HFFc6 (cell line): ENCODE measurements around the gene CCDC60. TPM values are rescaled to one million over a fixed set of nuclear protein-coding genes. Genes with fewer than 3 reads are reported as not detected.
"Not testable (repeated sequence)": the region's sequence is repeated elsewhere in the genome, so short reads cannot be mapped to it uniquely, and the experiment has no call there.

Source experiments
- DNase-seq: peaks from one replicate; pipeline ENCODE4 v3.0.0-alpha.2; 2018
- H3K27ac Mint-ChIP-seq: 2 replicates; pipeline ENCODE4 v1.8.0; 2020; ENCODE audit warnings: mild to moderate bottlenecking, mixed read lengths
- H3K27me3 Mint-ChIP-seq: 2 replicates; pipeline ENCODE4 v1.8.0; 2021; ENCODE audit warnings: mild to moderate bottlenecking, moderate library complexity, mixed read lengths; ENCODE audit not compliant: insufficient read depth
- H3K36me3 Mint-ChIP-seq: 2 replicates; pipeline ENCODE4 v1.8.0; 2021; ENCODE audit warnings: low read depth, mixed read lengths
- H3K4me1 Mint-ChIP-seq: 2 replicates; pipeline ENCODE4 v1.8.0; 2020; ENCODE audit warnings: low read depth, mixed read lengths
- H3K4me3 Mint-ChIP-seq: 2 replicates; pipeline ENCODE4 v1.8.0; 2020; ENCODE audit warnings: mild to moderate bottlenecking, moderate library complexity, mixed read lengths
- H3K9me3 Mint-ChIP-seq: 2 replicates; pipeline ENCODE4 v1.8.0; 2020; ENCODE audit warnings: mild to moderate bottlenecking, mixed read lengths
- total RNA-seq, 6 experiments: library from RNA; stranded (reverse); fragmentation: NEBNext Ultra II Directional; extraction: Animal tissue kit (Norgen Biotek cat#: 25700); gene quantifications; 2 replicates in 1 of 6; 3 replicates in 5 of 6; pipeline ENCODE4 v1.2.3, GENCODE V29; 2021
- TF ChIP-seq, protein P1 (sequence below): fragments of 200-600 bp; sonication (generic); IDR thresholded peaks from 2 replicates; pipeline ENCODE4 v1.5.0; 2021; ENCODE audit warnings: antibody characterized with exemption, mild to moderate bottlenecking

Gene CCDC60
- total RNA-seq, 6 experiments from 2014 or later = not detected

DNA sequence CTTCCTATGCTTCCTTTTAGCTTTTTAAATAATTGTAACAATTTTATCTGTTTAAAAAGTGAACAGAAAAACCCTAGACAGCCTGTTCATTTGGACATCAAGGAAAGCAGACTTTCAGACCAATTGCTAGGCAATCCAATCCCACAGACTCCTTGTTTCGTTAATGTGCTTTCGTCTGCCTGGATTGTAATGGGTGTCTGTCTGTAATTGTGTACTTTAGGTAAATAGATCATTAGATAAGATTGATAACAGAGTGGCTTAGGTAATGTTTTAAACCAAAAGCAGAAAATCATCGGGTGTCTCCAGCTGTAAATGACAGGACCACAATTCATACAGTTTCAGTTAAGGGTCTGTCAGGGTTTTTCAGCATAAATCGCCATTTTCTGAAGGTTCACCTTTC is 19.6 kb downstream of the CCDC60 start:
- Mint-ChIP-seq H3K36me3 (peaks cover 9% of the 10 kb centered on the region), H3K4me3 (no peak overlapping the region), H3K9me3 (peaks cover 63% of the 10 kb centered on the region), H3K27ac (no peak overlapping the region), H3K4me1 (no peaks in the 10 kb centered on the region), H3K27me3 (no peaks in the 10 kb centered on the region)
- TF ChIP-seq, protein P1, sequence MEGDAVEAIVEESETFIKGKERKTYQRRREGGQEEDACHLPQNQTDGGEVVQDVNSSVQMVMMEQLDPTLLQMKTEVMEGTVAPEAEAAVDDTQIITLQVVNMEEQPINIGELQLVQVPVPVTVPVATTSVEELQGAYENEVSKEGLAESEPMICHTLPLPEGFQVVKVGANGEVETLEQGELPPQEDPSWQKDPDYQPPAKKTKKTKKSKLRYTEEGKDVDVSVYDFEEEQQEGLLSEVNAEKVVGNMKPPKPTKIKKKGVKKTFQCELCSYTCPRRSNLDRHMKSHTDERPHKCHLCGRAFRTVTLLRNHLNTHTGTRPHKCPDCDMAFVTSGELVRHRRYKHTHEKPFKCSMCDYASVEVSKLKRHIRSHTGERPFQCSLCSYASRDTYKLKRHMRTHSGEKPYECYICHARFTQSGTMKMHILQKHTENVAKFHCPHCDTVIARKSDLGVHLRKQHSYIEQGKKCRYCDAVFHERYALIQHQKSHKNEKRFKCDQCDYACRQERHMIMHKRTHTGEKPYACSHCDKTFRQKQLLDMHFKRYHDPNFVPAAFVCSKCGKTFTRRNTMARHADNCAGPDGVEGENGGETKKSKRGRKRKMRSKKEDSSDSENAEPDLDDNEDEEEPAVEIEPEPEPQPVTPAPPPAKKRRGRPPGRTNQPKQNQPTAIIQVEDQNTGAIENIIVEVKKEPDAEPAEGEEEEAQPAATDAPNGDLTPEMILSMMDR = no peak
- no peak for DNase-seq

- H3K27me3 Mint-ChIP-seq, H3K27ac Mint-ChIP-seq, H3K4me3 Mint-ChIP-seq, DNase-seq, H3K36me3 Mint-ChIP-seq, H3K4me1 Mint-ChIP-seq: not testable (repeated sequence)
- H3K9me3 Mint-ChIP-seq = peaks cover 55% of the 10 kb centered on the region
Observed at GRCh38 chr12:119360366-119360765, 25.8 kb downstream of the CCDC60 start.

- H3K27ac Mint-ChIP-seq = no peak overlapping the region
- TF ChIP-seq, protein P1 = no peak
- 0 out of 2 replicates have a peak, but pooled peaks cover 4% of the 10 kb centered on the region for H3K36me3 Mint-ChIP-seq
- peaks cover 2% of the 10 kb centered on the region; the same call in 1 of the 2 replicates for H3K27me3 Mint-ChIP-seq
- H3K9me3 Mint-ChIP-seq = peaks cover 50% of the 10 kb centered on the region
- no peak overlapping the region for H3K4me3 Mint-ChIP-seq
- no peaks in the 10 kb centered on the region for H3K4me1 Mint-ChIP-seq
- DNase-seq = no peak
Observed at GRCh38 chr12:119363037-119363436, 28.5 kb downstream of the CCDC60 start.

GRCh38 chr12:119363490-119363889 is 29.0 kb downstream of the CCDC60 start:
- TF ChIP-seq, protein P1 = no peak
- no peak for DNase-seq
- H3K4me3 Mint-ChIP-seq = no peak overlapping the region
- H3K4me1 Mint-ChIP-seq = no peaks in the 10 kb centered on the region
- H3K9me3 Mint-ChIP-seq = peaks cover 47% of the 10 kb centered on the region
- peaks cover 2% of the 10 kb centered on the region; the same call in 1 of the 2 replicates for H3K27me3 Mint-ChIP-seq
- 0 out of 2 replicates have a peak, but pooled peaks cover 4% of the 10 kb centered on the region for H3K36me3 Mint-ChIP-seq
- H3K27ac Mint-ChIP-seq = no peak overlapping the region

GRCh38 chr12:119365451-119365850 is 30.9 kb downstream of the CCDC60 start:
- TF ChIP-seq, protein P1 = no peak
- 0 out of 2 replicates have a peak, but pooled peaks cover 4% of the 10 kb centered on the region for H3K36me3 Mint-ChIP-seq
- no peak overlapping the region for H3K27ac Mint-ChIP-seq
- no peak for DNase-seq
- H3K4me1 Mint-ChIP-seq = no peaks in the 10 kb centered on the region
- peaks cover 2% of the 10 kb centered on the region; the same call in 1 of the 2 replicates for H3K27me3 Mint-ChIP-seq
- peaks cover 50% of the 10 kb centered on the region for H3K9me3 Mint-ChIP-seq
- no peak overlapping the region for H3K4me3 Mint-ChIP-seq

DNA sequence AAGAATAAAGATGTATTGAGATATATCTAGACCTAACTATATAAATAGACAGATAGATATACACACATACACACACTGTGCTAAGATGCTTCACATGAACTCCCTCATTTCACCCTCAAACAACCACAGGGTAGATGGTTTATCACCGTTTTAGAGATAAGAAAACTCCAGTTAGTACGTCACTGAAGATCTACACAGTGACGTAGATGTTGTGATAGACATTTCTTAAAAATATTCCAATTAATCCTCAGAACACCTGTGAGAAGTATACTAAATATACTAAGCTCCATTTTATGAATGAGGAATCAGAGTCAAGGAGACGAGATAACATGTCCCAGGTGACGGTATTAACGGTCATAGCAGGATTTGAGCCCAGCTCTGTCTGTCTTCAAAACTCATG is 31.5 kb downstream of the CCDC60 start:
- Mint-ChIP-seq H3K36me3 (0 out of 2 replicates have a peak, but pooled peaks cover 4% of the 10 kb centered on the region), H3K27me3 (peaks cover 2% of the 10 kb centered on the region; the same call in 1 of the 2 replicates), H3K4me1 (no peaks in the 10 kb centered on the region), H3K4me3 (no peak overlapping the region), H3K27ac (no peak overlapping the region), H3K9me3 (peaks cover 55% of the 10 kb centered on the region)
- no peak for DNase-seq
- TF ChIP-seq, protein P1 = no peak
